Ammon's horn (tissue), 1 donor: ENCODE measurements around the gene TRIM29.

ENCODE experiments used
- DNase-seq: peaks from one replicate; pipeline ENCODE4 v3.0.0-alpha.2; 2016; ENCODE audit warnings: low spot score

TRIM29 gene

DNA sequence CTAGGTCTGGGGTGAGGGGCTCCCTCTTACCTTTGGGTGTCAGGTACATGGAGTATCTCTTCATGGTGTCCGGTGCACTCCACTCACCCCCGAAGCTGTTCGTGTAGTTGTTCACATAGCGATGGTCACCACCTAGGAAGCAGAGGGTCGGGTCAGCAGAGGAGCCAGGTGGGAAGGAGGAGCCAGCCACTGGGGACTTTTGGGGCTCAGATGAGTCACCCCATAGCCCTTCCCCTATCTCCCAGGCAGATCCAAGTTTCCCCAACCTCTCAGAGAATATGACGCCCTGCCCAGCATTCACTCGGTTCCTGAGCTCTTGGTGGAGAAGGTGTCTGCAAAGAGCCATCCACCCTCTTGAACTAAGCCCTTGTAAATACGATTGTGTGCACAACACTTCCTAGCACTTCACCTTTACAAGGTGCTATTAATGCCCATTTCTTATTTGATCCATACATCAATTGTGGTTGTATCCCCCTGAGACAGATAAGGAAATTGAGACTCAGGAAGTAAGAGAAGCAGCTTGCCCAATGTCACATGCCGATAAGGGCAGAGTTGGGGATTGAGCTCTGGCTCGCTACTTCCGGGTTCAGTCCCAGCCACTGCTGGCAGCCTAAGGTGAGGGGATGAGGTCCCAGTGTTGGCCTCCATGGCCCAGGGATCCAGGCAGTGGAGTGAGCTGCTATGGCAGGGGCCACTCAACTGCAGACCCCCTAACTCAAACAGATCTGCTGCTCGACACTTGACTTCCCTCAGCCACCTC, 14.8 kb downstream of the TRIM29 start:
- no peak for DNase-seq

- no peak for DNase-seq
Measured at GRCh38 chr11:120121914-120122473, 15.9 kb downstream of the TRIM29 start.

- no peak for DNase-seq
Measured at GRCh38 chr11:120121336-120121735, 16.6 kb downstream of the TRIM29 start.

- no peak for DNase-seq
Measured at GRCh38 chr11:120120805-120121335, 17.0 kb downstream of the TRIM29 start.

GRCh38 chr11:120119121-120119520, 18.8 kb downstream of the TRIM29 start:
- no peak for DNase-seq

- no peak for DNase-seq
Measured at GRCh38 chr11:120117991-120118390, 19.9 kb downstream of the TRIM29 start.

GRCh38 chr11:120116966-120117365, 20.9 kb downstream of the TRIM29 start:
- DNase-seq: no peak

- DNase-seq: no peak
Measured at GRCh38 chr11:120115272-120116000, 22.5 kb downstream of the TRIM29 start.

- no peak for DNase-seq
Measured at GRCh38 chr11:120112174-120112796, 25.6 kb downstream of the TRIM29 start.

DNA sequence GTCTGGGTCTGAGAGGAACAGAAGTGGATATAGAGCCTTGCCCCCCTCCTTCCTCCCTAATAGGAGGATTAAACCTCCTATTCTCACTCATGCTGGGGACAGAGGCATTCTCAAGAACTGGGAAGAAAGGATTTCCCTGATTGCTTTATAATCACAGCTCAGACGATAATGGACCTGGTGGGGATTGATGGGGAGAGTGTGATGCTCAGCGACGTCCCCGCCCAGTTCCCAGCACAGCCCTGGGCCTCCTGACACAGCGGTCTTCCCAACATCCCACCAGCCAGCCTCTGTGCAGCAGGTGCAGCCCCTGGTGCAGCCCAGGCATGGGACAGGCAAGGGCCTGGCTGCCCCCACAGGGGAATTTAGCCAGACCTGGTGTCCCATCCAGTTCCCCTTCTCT, 28.4 kb downstream of the TRIM29 start:
- DNase-seq: no peak

DNA sequence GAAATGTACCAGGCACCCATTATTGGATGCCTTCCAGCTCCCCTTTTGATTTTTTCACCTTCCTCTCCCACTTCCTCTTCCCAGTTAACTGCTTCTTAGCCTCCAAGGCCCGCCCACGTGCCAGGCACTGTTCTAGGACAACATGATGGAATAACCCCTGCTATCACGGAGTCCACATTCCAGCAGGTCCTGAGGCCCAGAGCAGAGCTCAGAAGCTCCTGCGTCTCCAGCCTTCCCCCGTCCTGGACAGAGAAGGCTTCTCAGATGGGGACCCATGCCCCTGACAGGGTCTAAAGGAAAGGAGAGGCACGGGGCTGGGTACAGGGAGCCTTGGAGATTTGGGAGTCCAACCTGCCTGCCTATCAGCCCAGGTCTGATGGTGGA, 29.1 kb downstream of the TRIM29 start:
- no peak for DNase-seq

GRCh38 chr11:120108154-120108784, 29.6 kb downstream of the TRIM29 start:
- DNase-seq: peak; percentile 84

GRCh38 chr11:120107692-120108091, 30.2 kb downstream of the TRIM29 start:
- no peak for DNase-seq

DNA sequence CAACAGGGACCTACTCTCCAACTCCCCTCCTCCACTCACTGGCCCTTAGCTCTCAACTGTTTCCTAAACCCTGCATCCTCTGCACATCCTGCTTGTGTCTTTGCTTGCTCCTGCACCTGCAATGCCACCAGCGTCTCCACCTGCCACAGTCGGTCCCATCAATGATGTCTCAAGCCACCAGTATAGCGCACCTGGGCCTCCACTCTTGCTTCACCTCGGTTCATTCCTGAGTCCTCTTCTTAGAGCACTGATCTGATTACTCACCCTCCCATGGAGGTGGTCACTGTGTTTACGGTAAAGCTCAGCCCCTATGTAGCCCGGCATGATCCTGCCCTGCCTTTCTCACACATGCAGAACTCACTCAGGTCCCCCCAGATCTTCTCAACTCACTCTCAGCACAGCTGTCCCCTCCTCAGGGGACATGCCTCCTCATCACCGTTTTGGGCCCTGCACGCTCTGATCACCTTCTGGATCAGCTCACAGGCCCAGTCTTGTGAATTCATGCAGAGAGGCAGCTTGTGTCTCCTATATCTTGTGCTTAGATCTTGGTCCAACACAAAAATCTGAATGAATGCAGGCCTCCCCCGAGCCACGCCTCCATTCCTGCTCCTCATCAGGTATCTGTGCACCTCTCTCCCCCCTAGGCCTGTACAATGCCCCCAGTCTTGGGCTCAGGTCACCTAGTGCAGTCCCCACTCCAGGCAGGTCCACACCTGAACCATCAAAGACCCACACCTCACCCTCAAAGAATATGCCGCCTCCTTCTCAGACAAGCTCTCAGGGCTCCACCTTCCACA, 31.4 kb downstream of the TRIM29 start:
- DNase-seq: no peak

DNA sequence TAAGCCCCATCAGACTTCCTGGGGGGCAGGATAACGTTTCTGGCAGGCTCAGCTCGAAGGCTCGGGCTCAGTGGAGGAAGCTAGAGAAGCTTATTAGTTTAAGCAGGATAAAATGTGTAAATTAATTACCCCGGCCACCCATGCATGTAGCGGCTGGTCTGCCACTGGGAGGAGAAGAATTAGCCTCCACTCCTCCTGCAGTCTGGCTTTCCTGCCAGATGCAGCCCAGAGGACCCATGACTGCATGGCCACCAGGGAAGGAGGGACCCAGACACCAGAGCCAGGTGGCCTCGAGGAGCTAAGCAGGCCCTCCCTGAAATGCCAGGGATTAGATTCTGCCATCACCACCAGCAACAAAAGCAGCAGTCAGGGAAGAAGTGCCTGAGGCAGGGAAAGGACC, 32.3 kb downstream of the TRIM29 start:
- DNase-seq: no peak

- no peak for DNase-seq
Measured at GRCh38 chr11:120104041-120104565, 33.8 kb downstream of the TRIM29 start.

DNA sequence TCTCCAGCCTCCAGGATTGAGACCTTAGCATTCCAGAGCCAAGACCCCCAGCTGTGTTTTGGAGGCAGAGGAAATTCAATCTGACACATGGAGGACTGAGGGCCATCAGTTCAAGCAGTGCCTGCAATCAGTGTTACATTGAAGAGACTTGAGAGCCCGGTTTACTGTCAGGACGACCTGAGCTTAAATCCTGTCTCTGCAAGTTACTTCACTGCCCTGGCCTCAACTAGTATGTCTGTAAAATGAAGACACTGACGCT, 35.1 kb downstream of the TRIM29 start:
- DNase-seq: no peak

DNA sequence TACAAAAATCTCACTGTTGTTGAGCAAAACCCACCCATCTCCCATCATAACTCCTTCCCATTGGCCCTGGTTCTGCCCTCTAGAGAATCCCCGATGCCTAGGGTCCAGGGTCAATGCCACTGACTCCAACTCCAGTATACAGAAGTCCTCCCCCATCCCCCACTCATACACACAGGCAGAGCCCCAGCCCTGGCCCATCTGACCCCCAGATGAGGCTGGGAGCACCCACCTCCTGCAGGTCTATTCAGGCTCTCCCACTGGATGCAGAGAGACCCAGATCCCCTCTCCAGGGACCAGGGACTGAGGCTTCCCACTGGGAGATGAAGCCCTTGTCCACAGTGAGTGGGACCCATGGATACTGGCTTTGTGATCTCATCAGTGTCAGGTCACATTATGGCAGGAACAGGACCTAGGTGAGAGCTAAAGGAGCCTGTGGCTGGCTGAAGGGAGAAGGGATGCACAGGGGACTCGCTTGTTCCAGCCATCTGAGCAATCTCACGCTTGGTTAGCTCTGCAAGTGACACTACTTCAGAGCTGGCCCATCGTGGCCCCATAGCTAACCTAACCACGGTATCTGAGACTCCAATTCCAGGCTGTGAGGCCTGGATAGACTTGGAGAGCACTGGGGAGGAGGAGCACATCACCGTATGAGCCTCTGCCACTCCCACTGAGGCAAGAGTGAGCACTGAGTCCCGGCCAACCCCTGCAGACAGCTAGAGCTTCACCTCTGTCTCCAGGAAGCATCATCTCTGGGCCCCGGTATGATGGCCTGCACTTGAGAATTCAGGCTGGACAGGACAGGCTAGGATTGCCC, 35.7 kb downstream of the TRIM29 start:
- DNase-seq: no peak

- DNase-seq: no peak
Measured at GRCh38 chr11:120098503-120099020, 39.4 kb downstream of the TRIM29 start.

DNA sequence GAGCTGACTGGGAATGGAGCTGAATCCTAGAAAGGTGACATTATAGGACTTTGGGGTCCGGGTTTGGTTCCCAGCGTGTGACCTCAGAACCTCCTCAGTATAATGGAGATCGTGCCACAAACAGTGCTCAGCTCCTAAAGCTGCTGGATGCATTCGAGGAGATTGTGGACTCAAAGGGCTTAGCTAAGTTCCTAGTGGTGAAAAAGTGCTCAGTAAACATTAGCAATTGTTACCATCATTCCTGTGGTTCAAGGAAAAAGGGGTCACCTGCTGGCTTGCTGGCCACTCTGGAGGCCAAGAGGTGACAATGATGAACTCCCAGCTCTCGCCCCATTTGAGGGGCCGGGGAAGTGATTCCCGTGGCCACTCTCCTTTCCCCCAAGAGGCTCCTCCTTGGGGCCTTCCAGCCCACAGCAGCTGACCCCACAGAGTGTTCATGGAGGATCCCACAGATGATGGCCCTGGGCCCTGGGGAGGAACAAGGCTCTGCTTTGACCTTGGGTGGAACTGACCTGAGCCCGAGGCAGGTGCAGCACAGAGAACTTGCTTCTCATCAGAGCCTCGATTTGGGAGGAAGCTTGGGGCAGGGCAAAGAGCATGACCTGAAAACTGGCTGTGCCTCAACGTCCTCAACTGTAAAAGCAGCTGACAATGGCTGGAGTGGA, 40.1 kb downstream of the TRIM29 start:
- DNase-seq: no peak
